ENCODE results near the gene NUDT21.

GRCh38 chr16:56482683-56483236 lies 31.6 kb upstream of the NUDT21 start:
- TF ChIP-seq CTCF (IDR thresholded peaks at IDR 0.05) (no peak), POLR2AphosphoS5 (IDR thresholded peaks at IDR 0.05; ENCODE audit: insufficient read depth in 1 of 2, low read depth in 1 of 2) (no peak), POLR2A (IDR thresholded peaks at IDR 0.05) (no peak)

Data from vagina (tissue), 2 donors.